Parathyroid adenoma (tissue), 2 donors: ENCODE results near the gene SLC47A2.

ENCODE experiments used
- H2AFZ ChIP-seq: fragments of 300-600 bp; sonication (generic); one replicate; pipeline ENCODE4 v1.7.0; 2017; ENCODE audit warnings: antibody characterized with exemption, mild to moderate bottlenecking
- H3K27ac ChIP-seq: fragments of 300-600 bp; sonication (generic); one replicate; pipeline ENCODE4 v1.7.0; 2017
- H3K27me3 ChIP-seq: fragments of 300-600 bp; sonication (generic); one replicate; pipeline ENCODE4 v1.7.0; 2017; ENCODE audit warnings: low read length; ENCODE audit not compliant: control insufficient read depth, insufficient read depth
- H3K36me3 ChIP-seq: fragments of 300-600 bp; sonication (generic); one replicate; pipeline ENCODE4 v1.7.0; 2017; ENCODE audit warnings: low read length; ENCODE audit not compliant: control insufficient read depth, insufficient read depth
- H3K4me1 ChIP-seq: fragments of 300-600 bp; sonication (generic); one replicate; pipeline ENCODE4 v1.7.0; 2017; ENCODE audit warnings: control low read depth
- H3K4me2 ChIP-seq: fragments of 300-600 bp; sonication (generic); one replicate; pipeline ENCODE4 v1.7.0; 2017; ENCODE audit warnings: low read length
- H3K4me3 ChIP-seq: fragments of 300-600 bp; sonication (generic); one replicate; pipeline ENCODE4 v1.7.0; 2017; ENCODE audit warnings: low read depth, low read length
- H3K79me2 ChIP-seq: fragments of 300-600 bp; sonication (generic); one replicate; pipeline ENCODE4 v1.7.0; 2017; ENCODE audit warnings: control low read depth
- H3K9ac ChIP-seq: fragments of 300-600 bp; sonication (generic); one replicate; pipeline ENCODE4 v1.7.0; 2017; ENCODE audit warnings: mild to moderate bottlenecking
- H3K9me3 ChIP-seq: fragments of 300-600 bp; sonication (generic); one replicate; pipeline ENCODE4 v1.7.0; 2017; ENCODE audit warnings: low read length; ENCODE audit not compliant: control insufficient read depth
- TF ChIP-seq, protein P1 (sequence below): fragments of 300-600 bp; sonication (generic); IDR thresholded peaks from one replicate; pipeline ENCODE4 v1.7.0; 2017; ENCODE audit warnings: antibody characterized with exemption, mild to moderate bottlenecking
- donor health status: primary hyperparathyroidism.

Gene SLC47A2

GRCh38 chr17:19654342-19654886 is 62.0 kb downstream of the SLC47A2 start:
- Histone ChIP-seq H3K4me1 (no peaks in the 10 kb centered on the region), H3K4me3 (no peak overlapping the region), H3K27me3 (no peaks in the 10 kb centered on the region), H3K4me2 (no peak overlapping the region), H3K36me3 (no peaks in the 10 kb centered on the region), H3K9me3 (no peaks in the 10 kb centered on the region), H3K79me2 (peaks cover 35% of the 10 kb centered on the region), H3K9ac (no peak overlapping the region), H2AFZ (no peak overlapping the region), H3K27ac (no peak overlapping the region)
- TF ChIP-seq, protein P1, sequence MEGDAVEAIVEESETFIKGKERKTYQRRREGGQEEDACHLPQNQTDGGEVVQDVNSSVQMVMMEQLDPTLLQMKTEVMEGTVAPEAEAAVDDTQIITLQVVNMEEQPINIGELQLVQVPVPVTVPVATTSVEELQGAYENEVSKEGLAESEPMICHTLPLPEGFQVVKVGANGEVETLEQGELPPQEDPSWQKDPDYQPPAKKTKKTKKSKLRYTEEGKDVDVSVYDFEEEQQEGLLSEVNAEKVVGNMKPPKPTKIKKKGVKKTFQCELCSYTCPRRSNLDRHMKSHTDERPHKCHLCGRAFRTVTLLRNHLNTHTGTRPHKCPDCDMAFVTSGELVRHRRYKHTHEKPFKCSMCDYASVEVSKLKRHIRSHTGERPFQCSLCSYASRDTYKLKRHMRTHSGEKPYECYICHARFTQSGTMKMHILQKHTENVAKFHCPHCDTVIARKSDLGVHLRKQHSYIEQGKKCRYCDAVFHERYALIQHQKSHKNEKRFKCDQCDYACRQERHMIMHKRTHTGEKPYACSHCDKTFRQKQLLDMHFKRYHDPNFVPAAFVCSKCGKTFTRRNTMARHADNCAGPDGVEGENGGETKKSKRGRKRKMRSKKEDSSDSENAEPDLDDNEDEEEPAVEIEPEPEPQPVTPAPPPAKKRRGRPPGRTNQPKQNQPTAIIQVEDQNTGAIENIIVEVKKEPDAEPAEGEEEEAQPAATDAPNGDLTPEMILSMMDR: no peak

GRCh38 chr17:19652595-19652994 is 63.8 kb downstream of the SLC47A2 start:
- Histone ChIP-seq H3K9me3 (no peaks in the 10 kb centered on the region), H3K9ac (no peak overlapping the region), H3K27me3 (no peaks in the 10 kb centered on the region), H3K27ac (no peak overlapping the region), H3K4me1 (no peaks in the 10 kb centered on the region), H3K4me2 (no peak overlapping the region), H3K36me3 (no peaks in the 10 kb centered on the region), H3K79me2 (peaks cover 29% of the 10 kb centered on the region), H3K4me3 (no peak overlapping the region), H2AFZ (no peak overlapping the region)
- TF ChIP-seq, protein P1: no peak

DNA sequence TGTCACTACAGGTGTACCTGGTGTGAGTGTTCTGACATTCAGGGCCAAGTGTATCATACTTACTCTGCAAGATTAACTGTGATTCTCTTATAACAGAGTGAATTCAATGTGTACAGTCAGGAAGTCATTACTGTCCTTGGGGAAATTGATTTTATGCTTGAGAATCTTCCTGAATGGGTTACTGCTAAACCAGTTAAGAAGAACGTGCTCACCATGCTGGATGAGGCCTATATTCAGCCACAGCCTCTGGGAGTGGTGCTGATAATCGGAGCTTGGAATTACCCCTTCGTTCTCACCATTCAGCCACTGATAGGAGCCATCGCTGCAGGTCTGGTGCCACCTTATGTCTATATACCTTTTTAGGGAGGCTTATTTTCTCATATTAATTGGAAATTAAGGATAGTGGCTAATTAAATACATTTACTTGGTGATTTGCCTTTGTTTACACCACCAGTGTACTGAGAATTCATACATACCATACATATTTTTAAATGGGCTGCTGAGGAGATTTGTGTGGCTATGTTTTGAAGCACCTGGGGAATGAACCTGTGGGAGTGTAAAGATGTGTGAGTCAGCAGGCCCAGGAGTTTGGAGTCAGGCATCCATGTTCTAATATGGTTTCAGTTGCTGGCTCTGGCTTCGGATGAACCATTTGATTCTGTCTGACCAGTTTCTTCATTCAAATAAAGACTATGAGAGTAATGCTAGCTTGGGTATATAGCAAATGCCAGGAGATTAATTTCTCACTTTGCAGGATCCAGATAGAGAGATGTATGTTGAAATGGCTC is 64.7 kb downstream of the SLC47A2 start:
- no peaks in the 10 kb centered on the region for H3K9me3 ChIP-seq
- H3K4me2 ChIP-seq: no peak overlapping the region
- H3K36me3 ChIP-seq: no peaks in the 10 kb centered on the region
- peaks cover 6% of the 10 kb centered on the region for H3K4me1 ChIP-seq
- TF ChIP-seq, protein P1: no peak
- no peaks in the 10 kb centered on the region for H3K27me3 ChIP-seq
- no peak overlapping the region for H2AFZ ChIP-seq
- H3K9ac ChIP-seq: no peak overlapping the region
- peaks cover 29% of the 10 kb centered on the region for H3K79me2 ChIP-seq
- no peak overlapping the region for H3K4me3 ChIP-seq
- H3K27ac ChIP-seq: no peak overlapping the region

DNA sequence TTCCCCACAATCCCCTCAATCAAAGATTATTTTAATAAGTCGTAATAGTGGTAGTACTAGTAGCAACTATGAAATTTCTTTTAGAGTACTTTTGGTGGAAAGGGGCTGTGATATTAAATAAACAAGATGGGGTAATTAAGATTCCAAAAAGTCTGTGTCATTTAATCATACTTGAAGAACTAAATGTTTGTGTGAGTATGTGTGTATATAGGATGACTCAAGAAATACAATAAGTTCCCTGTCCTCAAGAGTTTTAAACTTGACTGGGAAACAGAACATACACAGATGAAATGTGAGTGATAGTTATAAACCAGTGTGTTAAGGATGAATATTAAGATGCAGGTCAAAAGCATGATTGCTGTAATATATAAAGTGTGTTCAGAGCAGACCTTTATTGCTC is 65.6 kb downstream of the SLC47A2 start:
- Histone ChIP-seq H3K27ac (no peak overlapping the region), H3K79me2 (peaks cover 25% of the 10 kb centered on the region), H3K9me3 (no peaks in the 10 kb centered on the region), H3K27me3 (no peaks in the 10 kb centered on the region), H3K36me3 (no peaks in the 10 kb centered on the region), H3K9ac (no peak overlapping the region), H3K4me1 (peaks cover 6% of the 10 kb centered on the region), H3K4me2 (no peak overlapping the region), H2AFZ (no peak overlapping the region), H3K4me3 (no peak overlapping the region)
- TF ChIP-seq, protein P1: no peak

DNA sequence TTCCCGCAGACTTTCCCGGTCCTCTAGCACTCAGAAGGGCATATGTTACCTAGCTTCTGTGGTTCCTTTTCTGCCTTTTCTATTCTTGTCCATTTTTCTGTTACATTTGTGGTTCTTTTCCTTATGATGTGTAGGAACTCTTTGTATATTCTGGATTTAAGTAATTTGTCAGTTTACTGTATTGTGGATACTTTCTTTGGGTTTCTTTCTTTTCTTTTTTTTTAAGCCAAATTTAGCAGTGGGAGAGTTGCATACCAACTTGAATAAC is 67.2 kb downstream of the SLC47A2 start:
- Histone ChIP-seq H3K4me3 (peak overlapping the region; percentile 59), H3K79me2 (peaks cover 17% of the 10 kb centered on the region), H3K9ac (no peak overlapping the region), H3K27me3 (no peaks in the 10 kb centered on the region), H3K36me3 (no peaks in the 10 kb centered on the region), H3K9me3 (no peaks in the 10 kb centered on the region), H3K4me2 (peak overlapping the region; percentile 85), H3K4me1 (peaks cover 10% of the 10 kb centered on the region), H2AFZ (peak overlapping the region; percentile 94), H3K27ac (peak overlapping the region; percentile 97)
- TF ChIP-seq, protein P1: no peak
